NCI-H1105 (cell line): ENCODE data around the gene RIMKLB.
"Not testable (repeated sequence)": the region's sequence is repeated elsewhere in the genome, so short reads cannot be mapped to it uniquely, and the experiment has no call there.

Experiments used
- DNase-seq: peaks from one replicate; lab custom pipeline; 2025; lab: John Stamatoyannopoulos, UW

RIMKLB gene

GRCh38 chr12:8692573-8692972 is 5.2 kb upstream of the RIMKLB start:
- DNase-seq, result peak; percentile 32

DNA sequence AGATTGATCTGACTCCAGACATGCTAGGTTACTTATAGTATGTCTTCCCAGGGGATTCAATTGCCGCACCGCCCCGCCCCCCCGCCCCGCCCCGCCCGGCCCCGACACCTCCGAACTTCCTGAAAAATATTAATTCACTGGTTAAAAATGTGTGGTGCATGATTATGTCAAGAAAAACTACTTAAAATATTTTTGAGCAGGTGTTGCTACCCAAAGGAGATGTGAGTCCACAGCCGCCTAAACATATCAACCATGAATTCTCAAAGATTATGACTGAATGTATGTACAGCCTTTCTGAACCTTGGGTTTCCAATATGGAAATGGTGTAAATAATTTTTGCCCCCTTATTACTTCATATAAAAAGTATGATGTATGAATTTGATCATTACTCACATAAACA is 2.7 kb upstream of the RIMKLB start:
- no peak for DNase-seq

GRCh38 chr12:8696442-8697090 is 1.2 kb upstream of the RIMKLB start:
- DNase-seq, result no peak

- peak; percentile 54 for DNase-seq
Measured at GRCh38 chr12:8697120-8697475, 693 bp upstream of the RIMKLB start.

DNA sequence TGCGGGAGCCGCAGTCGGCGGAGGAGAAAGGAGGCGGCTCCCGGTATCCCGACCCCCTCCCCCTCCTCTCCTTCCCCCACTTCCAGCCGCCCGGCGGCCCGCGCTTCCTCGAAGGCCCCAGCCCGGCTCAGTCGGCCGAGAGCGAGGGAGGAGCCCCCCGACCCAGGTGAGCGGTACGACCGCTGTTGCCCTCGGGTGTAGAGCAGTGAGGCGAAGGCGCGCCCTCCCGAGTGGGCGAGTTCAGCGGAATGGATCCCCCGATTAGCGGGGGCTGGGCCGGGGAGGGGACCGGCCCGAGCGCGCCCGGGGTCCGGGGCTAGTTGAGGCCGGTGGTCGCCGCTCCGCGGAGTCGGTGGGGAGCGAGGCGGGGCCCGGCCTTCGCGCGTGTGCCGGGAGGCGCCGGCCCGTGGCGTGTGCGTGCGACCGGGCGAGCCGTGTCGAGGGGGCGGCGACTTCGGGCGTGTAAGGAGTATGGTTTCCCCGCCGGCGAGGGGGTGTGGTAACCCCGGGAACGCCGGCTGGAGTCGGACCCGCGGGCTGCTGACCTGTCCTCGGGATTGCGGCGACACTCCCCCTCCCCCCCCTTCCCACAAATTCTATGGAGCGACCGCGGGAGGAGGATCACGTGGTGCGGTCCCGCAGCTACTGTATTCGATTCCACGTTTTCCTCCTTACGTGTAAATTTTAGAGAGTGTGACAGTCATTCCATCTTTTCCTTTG is 501 bp downstream of the RIMKLB start:
- no peak for DNase-seq

- DNase-seq, result no peak
Measured at GRCh38 chr12:8698879-8699278, 1.1 kb downstream of the RIMKLB start.

- no peak for DNase-seq
Measured at GRCh38 chr12:8699714-8700113, 1.9 kb downstream of the RIMKLB start.

DNA sequence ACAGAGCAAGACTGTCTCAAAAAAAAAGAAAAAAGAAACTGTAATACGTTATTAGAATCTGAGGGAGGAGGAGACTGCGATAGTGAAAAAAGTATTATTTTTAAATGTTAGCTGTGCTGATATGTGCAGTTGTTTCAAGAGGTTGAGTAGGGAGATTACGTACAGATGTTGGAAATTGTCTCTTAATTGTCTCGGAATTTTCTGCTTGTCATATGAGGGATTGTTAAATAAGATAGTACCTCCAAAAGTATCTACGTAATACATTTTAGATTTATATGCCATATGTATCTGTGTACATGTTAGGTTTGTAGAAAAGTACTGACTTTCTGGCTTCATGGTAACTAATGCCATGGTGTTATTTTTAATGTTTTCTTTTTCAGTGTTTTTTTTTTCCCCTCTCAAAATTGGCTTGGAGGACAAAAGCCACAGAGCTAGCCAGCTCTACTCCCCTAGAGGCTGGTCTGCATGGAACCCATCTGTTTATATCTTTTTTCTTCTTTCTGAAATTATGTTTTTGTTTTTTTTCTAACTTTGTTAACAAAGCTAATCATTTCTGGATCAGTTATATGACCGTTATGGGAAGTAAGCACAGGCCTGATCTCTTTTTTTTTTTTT is 3.4 kb downstream of the RIMKLB start:
- no peak for DNase-seq

DNA sequence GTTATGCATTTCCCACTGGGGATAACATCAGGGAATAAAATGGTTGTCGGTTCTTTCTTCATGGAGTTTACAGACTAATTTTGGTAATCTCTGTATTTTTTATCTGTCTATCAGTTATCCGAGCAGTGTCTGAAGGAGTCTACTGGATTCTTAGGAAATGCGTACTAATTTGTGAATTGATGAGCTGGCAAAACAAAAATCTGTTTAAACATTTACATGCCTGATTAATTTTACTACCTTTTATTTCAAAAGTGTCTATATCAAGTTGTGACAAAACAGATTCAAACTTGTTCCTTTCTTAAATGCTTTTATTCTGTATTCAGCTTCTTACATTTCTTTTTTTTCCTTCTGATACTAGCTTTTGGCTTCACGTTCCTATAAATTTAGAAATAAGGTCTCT is 4.4 kb downstream of the RIMKLB start:
- DNase-seq, result no peak

DNA sequence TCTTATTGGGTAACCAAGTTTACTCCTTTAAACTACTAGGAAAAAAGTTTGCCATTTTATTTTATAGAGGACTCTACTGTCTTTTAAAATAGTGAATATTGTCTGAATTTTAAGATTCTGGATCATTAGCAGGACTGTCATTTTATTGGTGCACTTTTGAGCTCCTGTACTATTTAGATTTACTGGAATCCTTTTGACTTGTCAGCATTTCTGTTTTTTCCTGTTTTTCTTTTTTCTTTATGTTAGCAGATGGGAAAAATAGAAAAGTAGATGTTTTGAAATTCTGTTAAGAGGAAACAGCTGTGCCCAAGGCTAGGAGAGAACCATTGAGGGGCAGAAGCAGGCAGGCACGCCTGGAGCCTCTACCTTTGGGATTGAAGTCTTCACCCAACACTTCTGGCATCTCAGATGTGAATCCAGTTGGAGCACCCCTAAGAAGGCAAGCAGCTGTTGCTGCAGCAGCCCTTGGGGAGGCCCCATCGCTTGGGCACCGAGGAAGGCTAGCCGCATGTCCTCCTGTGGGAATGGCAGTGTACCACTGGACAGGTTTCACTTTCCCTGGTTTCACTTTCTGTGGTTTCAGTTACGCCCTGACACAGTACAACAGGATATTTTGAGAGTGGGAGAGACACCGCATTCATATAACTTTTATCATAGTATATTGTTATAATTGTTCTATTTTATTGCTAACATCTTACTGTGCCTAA is 11.5 kb downstream of the RIMKLB start:
- no peak for DNase-seq

DNA sequence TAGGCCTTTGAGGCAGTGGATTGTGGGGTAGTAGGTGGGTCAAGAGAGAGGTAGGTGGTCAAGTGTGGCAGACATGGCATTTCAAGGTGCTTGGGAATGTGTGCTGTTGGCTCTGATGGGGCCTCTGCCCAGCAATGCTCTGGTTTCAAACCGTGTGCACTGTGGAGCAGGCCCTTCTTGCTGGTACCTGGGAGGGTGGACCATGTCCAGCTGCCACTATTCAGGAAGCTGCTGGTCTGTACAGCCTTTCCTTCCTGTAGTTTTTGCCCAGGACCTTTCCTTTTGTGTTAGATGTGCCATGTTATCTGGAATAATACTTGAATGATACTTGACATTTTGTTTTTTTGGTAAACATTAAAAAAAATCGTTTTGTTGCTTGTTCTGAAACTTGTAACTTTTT is 14.8 kb downstream of the RIMKLB start:
- no peak for DNase-seq

GRCh38 chr12:8722286-8722800 is 24.6 kb downstream of the RIMKLB start:
- DNase-seq, result no peak

GRCh38 chr12:8734873-8735381 is 37.1 kb downstream of the RIMKLB start:
- no peak for DNase-seq

- no peak for DNase-seq
Measured at GRCh38 chr12:8742501-8742900, 44.7 kb downstream of the RIMKLB start.

DNA sequence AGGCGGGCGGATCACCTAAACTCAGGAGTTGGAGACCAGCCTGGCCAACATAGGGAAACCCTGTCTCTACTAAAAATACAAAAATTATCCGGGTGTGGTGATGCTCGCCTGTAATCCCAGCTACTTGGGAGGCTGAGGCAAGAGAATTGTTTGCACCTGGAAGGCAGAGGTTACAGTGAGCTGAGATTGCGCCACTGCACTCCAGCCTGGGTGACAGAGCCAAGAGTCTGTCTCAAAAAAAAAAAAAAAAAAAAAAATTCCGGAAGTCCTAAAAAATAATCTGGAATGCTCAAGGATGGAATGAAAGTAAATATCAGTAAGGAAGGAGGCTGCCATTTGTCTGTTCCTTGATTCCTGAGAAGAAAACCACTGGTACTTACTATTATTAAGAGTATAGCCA is 45.3 kb downstream of the RIMKLB start:
- DNase-seq, result not testable (repeated sequence)

DNA sequence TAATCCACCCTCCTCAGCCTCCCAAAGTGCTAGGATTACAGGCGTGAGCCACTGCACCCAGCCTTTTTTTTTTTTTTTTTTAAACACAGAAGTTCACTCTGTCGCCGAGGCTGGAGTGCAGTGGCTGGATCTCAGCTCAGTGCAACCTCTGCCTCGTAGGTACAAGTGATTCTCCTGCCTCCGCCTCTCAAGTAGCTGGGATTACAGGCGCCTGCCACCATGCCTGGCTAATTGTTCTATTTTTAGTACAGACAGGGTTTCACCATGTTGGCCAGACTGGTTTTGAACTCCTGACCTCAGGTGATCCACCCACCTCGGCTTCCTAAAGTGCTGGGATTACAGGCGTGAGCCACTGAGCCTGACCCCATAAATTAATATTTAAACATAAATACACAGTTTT is 47.8 kb downstream of the RIMKLB start:
- DNase-seq, result not testable (repeated sequence)

- DNase-seq, result no peak
Measured at GRCh38 chr12:8746046-8746445, 48.3 kb downstream of the RIMKLB start.

- DNase-seq, result not testable (repeated sequence)
Measured at GRCh38 chr12:8760076-8760475, 62.3 kb downstream of the RIMKLB start.

- not testable (repeated sequence) for DNase-seq
Measured at GRCh38 chr12:8762701-8763100, 64.9 kb downstream of the RIMKLB start.

DNA sequence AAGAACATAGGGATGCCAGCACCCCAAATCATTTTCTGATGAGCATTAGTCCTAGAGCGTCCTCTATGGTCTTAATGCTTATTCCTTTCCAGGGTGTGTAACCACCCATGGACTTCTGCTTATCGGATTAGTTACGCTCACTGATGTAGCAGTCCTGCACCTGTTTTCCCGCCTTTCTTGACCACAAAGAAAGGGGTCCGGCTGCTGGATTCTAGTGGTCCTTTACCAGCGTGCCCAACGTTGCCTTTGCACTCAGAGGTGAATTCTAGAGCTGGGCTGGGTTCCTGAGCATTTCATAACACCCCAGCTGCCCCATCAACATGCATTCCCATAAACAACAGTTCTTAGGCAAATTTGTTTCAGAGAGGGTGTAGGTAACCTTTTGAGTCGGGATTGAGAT is 68.3 kb downstream of the RIMKLB start:
- DNase-seq, result not testable (repeated sequence)

GRCh38 chr12:8770499-8770898 is 72.7 kb downstream of the RIMKLB start:
- no peak for DNase-seq

- DNase-seq, result no peak
Measured at GRCh38 chr12:8771072-8771471, 73.3 kb downstream of the RIMKLB start.
